Measurements from ENCODE around the gene MAPK8IP3.

The MAPK8IP3 gene

GRCh38 chr16:1817716-1818115 lies 111.7 kb downstream of the MAPK8IP3 start:
- no peaks in the 10 kb centered on the region for H3K27me3 Mint-ChIP-seq (ENCODE audit: low read depth)
- no peak overlapping the region for H3K4me3 Mint-ChIP-seq
- TF ChIP-seq, protein P1, sequence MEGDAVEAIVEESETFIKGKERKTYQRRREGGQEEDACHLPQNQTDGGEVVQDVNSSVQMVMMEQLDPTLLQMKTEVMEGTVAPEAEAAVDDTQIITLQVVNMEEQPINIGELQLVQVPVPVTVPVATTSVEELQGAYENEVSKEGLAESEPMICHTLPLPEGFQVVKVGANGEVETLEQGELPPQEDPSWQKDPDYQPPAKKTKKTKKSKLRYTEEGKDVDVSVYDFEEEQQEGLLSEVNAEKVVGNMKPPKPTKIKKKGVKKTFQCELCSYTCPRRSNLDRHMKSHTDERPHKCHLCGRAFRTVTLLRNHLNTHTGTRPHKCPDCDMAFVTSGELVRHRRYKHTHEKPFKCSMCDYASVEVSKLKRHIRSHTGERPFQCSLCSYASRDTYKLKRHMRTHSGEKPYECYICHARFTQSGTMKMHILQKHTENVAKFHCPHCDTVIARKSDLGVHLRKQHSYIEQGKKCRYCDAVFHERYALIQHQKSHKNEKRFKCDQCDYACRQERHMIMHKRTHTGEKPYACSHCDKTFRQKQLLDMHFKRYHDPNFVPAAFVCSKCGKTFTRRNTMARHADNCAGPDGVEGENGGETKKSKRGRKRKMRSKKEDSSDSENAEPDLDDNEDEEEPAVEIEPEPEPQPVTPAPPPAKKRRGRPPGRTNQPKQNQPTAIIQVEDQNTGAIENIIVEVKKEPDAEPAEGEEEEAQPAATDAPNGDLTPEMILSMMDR (IDR thresholded peaks at IDR 0.05; ENCODE audit: unreplicated experiment in 3 of 3), result no peak
- H3K27ac Mint-ChIP-seq, result no peak overlapping the region
- no peaks in the 10 kb centered on the region for H3K4me1 Mint-ChIP-seq
- no peaks in the 10 kb centered on the region for H3K9me3 Mint-ChIP-seq
- peaks cover 16% of the 10 kb centered on the region for H3K36me3 Mint-ChIP-seq (ENCODE audit: low read depth)

DNA sequence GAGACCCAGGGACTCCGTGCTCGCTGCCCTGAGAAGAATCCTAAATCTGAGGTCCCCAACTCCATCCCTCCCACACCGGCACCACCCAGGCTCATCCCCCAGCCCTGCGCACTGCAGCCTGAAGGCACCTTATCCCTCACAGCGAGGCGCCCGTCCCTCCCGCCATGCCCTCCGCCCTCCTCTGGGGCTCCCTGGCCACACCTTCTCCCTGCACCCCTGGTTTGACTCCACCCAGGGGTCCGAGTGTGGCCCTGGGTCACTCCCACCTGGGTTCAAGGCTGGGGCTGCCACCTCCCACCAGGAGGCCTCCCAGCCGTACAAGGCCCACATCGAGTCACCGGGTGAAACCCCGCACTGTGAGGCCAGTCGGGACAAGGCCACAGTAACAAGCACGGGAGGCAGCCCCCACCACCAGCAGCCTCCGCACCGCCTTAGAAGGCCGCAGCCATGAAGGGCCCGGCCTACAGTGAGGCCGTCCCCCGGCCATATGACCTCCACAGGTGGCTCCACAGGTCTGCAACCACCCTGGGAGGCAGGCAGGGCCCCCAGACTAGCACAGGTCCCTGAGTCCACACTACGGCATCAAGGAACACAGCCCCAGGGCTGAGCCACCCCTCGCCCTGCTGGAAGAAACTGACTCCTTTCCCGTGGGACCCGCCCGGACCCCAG lies 112.3 kb downstream of the MAPK8IP3 start:
- H3K36me3 Mint-ChIP-seq (ENCODE audit: low read depth), result peaks cover 14% of the 10 kb centered on the region
- H3K27ac Mint-ChIP-seq, result no peak overlapping the region
- H3K27me3 Mint-ChIP-seq (ENCODE audit: low read depth), result no peaks in the 10 kb centered on the region
- H3K9me3 Mint-ChIP-seq, result no peaks in the 10 kb centered on the region
- TF ChIP-seq, protein P1 (IDR thresholded peaks at IDR 0.05; ENCODE audit: unreplicated experiment in 3 of 3), result no peak
- no peak overlapping the region for H3K4me3 Mint-ChIP-seq
- no peaks in the 10 kb centered on the region for H3K4me1 Mint-ChIP-seq

DNA sequence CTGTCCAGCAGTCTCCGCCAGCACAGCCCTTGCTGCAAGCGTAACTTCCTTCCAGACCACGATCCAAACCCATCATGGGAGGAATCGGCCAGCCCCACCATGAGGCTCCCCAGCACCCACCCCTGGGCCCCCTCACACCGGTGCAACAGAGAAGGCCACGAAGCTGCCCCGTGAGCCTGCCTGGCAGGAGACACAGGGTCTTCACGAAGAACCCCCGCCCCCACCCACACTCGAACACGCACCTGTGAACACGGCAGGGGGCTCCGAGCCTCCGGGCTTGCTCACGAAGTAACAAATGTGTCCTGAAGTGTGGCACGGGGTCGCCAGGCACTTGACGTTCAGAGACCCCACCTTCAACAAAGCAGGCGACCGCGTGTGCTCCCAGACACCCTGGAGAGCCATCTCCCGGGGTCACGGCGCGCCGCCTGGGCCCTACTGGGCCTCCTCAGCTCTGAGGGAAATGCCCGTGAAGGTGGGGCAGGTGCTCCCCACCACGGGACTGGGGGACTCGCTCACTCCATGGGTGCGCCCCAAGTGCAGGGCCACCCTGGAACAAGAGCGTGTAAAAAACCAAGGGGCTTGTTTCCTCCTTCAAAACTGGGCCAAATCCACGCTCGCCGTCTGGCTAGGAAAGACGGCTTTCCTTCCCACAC lies 113.0 kb downstream of the MAPK8IP3 start:
- no peak overlapping the region for H3K4me3 Mint-ChIP-seq

GRCh38 chr16:1819611-1820010 lies 113.6 kb downstream of the MAPK8IP3 start:
- TF ChIP-seq, protein P1 (IDR thresholded peaks at IDR 0.05; ENCODE audit: unreplicated experiment in 3 of 3), result no peak
- Mint-ChIP-seq H3K27me3 (ENCODE audit: low read depth) (no peaks in the 10 kb centered on the region), H3K27ac (no peak overlapping the region), H3K4me1 (peaks cover 3% of the 10 kb centered on the region), H3K36me3 (ENCODE audit: low read depth) (peaks cover 7% of the 10 kb centered on the region), H3K4me3 (no peak overlapping the region), H3K9me3 (no peaks in the 10 kb centered on the region)

More for the DNA sequence above, 113.0 kb downstream of the MAPK8IP3 start:
- TF ChIP-seq, protein P1 (IDR thresholded peaks at IDR 0.05; ENCODE audit: unreplicated experiment in 3 of 3), result no peak
- no peaks in the 10 kb centered on the region for H3K9me3 Mint-ChIP-seq
- peaks cover 7% of the 10 kb centered on the region for H3K36me3 Mint-ChIP-seq (ENCODE audit: low read depth)
- H3K27me3 Mint-ChIP-seq (ENCODE audit: low read depth), result no peaks in the 10 kb centered on the region
- no peaks in the 10 kb centered on the region for H3K4me1 Mint-ChIP-seq
- no peak overlapping the region for H3K27ac Mint-ChIP-seq
